GM08714 (cell line): Measurements from ENCODE around the gene KRTAP10-7.
"Not testable (repeated sequence)": the region's sequence is repeated elsewhere in the genome, so short reads cannot be mapped to it uniquely, and the experiment has no call there.

Source experiments
- H3K4me3 ChIP-seq: fragments of 200-500 bp; sonication (Bioruptor generic); 2 replicates; pipeline ENCODE4 v1.5.1; 2014; ENCODE audit warnings: mild to moderate bottlenecking, low read length, inconsistent platforms
- ZNF274 ChIP-seq: IDR thresholded peaks from 2 replicates; pipeline ENCODE4 v1.6.1; 2012; ENCODE audit warnings: mild to moderate bottlenecking, low read depth, low read length

KRTAP10-7 gene

GRCh38 chr21:44578371-44579055 is 21.9 kb upstream of the KRTAP10-7 start:
- no peak for TF ChIP-seq ZNF274
- H3K4me3 ChIP-seq = no peak overlapping the region

- H3K4me3 ChIP-seq = no peak overlapping the region
- no peak for TF ChIP-seq ZNF274
These were observed 21.2 kb upstream of the KRTAP10-7 start for GRCh38 chr21:44579056-44579832.

DNA sequence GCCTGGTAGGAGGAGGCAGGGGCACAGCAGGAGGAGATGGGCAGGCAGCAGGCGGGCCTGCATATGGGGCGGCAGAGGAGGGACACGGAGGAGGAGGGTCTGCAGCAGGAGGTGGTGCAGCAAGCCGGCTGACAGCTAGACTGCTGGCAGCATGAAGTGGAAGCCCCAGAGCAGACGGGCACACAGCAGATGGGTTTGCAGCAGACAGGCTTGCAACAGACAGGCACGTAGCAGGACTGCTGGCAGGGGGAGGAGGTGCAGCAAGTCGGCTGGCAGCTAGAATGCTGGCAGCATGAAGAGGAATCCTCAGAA is 20.6 kb upstream of the KRTAP10-7 start:
- no peak for TF ChIP-seq ZNF274
- no peak overlapping the region for H3K4me3 ChIP-seq

DNA sequence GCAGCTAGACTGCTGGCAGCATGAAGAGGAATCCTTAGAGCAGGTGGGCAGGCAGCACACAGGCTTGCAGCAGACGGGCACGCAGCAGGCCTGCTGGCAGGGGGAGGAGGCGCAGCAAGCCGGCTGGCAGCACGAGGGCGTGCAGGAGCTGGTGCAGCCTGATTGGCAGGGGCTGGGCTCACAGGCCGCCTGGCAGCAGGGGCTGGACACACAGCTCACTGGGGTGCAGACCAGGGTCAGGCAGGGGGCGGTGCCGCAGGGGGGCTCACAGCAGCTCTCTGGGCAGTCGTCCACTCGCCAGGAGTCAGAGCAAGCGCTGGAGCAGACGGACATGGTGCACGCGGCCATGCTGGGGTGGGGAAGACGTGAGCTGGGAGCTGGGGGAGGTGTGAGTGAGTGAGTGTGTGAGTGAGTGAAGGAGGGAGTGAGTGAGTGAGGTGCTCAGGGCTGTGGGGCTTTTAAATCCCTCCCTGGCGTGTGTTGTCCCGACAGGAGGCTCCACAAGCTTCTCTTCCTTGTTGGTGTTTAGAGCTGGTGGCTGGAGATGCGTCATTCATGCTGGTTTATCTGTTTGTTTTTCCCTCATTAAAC is 20.1 kb upstream of the KRTAP10-7 start, which contains the start of gene KRTAP10-5:
KRTAP10-5 (minus strand) TSS at position 374 of the 591 bp plus-strand sequence; CDS start at position 348, 26 bp downstream.
- not testable (repeated sequence) for H3K4me3 ChIP-seq

DNA sequence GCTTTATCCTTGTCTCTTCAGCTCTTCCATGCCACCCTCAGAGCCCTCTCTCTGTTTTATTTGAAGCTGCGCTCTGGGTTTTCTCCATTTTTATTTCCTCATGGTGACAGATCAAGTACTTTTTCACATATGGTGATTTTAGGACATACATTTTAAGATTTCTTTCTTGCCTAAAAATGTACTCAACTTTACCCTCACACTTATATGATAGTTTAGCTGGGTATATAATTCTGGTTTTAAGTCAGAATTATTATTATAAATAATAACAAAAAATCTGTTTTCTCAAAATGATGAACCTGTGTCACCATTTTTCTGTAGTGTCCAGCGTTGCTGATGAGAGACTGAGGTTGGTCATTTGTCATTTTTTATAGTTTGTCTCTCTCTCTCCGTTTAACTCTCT is 19.2 kb upstream of the KRTAP10-7 start:
- no peak overlapping the region for H3K4me3 ChIP-seq
- TF ChIP-seq ZNF274 = no peak

- no peak overlapping the region for H3K4me3 ChIP-seq
- TF ChIP-seq ZNF274 = no peak
These were observed 18.3 kb upstream of the KRTAP10-7 start for GRCh38 chr21:44582055-44582454.

- H3K4me3 ChIP-seq = no peak overlapping the region
- no peak for TF ChIP-seq ZNF274
These were observed 17.2 kb upstream of the KRTAP10-7 start for GRCh38 chr21:44583089-44583799.

DNA sequence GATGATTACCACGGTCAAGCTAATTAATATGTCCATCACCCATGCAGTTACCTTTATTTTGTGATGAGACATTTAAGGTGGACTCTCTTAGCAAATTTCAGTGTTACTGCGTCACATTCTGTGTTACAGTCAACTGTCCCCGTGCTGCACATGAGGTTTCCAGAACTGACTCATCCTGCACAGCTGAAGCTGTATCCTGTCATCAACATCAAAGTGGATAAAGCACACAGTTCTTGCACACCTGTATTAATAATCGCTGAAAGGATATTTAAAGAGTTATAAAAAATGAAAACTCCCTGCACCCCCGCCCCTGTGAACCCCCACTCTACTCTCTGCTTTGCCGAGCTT is 16.6 kb upstream of the KRTAP10-7 start:
- H3K4me3 ChIP-seq = no peak overlapping the region
- TF ChIP-seq ZNF274 = no peak

- no peak overlapping the region for H3K4me3 ChIP-seq
- no peak for TF ChIP-seq ZNF274
These were observed 14.5 kb upstream of the KRTAP10-7 start for GRCh38 chr21:44585892-44586291.

DNA sequence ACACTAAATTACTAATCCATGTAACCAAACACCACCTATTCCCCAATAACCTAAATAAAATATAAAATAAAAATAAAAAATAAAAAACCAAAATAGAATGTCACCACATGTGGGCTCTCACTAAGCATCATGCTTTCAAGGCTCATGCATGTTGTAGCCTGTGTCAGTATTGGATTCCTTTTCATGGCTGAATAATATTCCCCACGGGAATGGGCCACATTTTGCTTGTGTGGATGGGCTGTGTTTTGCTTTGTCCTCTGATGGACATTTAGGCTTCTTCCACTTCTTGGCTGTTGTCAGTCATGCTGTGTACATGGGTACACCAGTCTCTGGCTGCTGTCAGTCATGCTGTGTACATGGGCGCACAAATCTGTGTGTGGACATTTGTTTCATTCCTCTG is 11.3 kb upstream of the KRTAP10-7 start:
- TF ChIP-seq ZNF274 = no peak
- no peak overlapping the region for H3K4me3 ChIP-seq

DNA sequence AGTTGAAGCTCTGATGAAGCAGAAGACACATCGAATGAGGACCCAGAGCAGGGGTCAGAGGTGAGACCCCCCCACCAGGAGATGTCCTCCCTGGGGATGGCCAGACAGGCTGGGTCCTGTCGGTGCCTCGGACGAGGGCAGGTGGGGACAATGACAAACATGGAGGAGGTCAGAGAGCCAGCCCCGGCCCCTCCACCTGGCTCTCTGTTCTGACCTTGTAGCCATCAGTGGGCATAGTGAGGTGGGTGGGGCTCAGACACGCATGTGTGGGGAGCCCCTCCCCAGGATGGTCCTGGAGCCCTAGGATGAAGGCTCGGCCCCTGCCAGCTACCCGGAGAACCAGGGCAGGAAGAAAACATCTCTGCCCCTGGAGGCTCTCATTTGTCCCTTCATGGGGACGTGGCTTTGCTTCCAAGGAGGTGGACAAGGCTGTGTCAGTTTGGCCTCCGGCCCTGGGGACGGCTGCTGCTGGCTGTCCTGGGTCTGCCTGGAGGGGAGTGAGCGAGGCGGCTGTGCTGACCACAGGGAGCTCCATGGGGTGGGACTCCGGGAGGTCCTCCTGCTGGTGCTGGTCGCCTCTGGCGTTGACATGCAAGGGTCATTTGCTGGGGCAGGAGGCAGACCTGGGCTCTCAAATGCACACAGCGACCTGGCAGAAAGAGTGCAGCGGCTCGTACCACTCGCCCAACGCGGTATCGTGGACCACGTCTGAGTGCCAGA is 10.7 kb upstream of the KRTAP10-7 start:
- TF ChIP-seq ZNF274 = no peak
- H3K4me3 ChIP-seq = no peak overlapping the region

DNA sequence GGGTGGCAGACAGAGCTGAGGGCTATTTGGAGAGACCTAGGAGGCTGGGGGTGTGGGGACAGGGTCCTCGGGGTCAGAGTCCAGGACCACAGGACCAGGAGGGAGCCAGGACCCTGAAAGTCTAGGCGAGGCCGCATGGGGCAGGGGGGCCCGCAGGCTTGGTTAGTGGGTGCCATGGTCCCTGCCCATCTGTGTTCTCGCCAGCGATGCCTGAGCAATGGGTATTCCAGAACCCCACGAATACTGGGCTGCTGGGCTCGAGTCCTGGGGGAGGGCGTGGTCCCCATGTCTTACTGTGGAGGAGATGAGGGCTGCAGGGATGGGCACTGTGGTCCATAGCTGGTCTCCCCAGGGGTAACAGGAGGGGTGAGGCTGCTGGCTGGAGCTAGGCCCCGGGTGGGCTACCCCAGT is 10.1 kb upstream of the KRTAP10-7 start:
- H3K4me3 ChIP-seq = no peak overlapping the region
- TF ChIP-seq ZNF274 = no peak

DNA sequence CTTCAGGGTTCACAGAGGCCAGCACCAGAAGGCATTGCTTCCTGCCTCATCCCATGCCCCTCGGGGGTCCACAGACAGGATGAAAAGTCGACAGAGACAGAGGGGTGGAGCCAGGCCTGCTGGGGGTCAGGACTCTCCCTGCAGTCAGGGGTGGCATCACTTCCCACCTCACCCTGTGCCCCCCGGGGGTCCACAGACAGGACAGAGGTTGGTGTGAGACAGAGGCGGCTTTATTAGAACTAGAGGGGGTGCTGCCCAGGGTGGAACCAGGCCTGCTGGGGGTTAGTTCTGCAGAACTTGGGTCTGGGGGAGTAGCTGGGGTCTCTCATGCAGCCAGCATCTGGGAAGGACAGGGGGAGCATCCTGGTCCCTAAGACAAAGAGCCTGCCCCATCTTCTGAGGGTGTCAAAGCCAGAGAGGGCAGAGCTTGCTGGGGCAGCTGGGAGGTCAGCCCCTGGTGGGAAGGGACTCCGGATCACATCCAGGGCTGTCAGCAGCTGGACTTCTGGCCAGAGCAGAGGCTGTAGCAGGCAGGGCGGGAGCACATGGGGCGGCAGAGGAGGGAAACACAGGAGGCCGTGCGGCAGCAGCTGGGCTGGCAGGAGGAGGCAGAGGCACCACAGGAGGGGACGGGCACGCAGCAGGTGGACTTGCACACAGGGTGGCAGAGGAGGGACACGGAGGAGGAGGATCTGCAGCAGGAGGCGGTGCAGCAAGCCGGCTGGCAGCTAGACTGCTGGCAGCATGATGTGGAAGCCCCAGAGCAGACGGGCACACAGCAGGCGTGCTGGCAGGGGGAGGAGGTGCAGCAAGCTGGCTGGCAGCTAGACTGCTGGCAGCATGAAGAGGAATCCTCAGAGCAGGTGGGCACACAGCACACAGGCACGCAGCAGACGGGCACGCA is 9.2 kb upstream of the KRTAP10-7 start:
- H3K4me3 ChIP-seq = not testable (repeated sequence)

GRCh38 chr21:44591801-44592130 is 8.6 kb upstream of the KRTAP10-7 start:
- not testable (repeated sequence) for H3K4me3 ChIP-seq
